Muscle of arm (tissue), 12 donors: ENCODE results near the gene TBX1. TPM values are rescaled to one million over a fixed set of nuclear protein-coding genes. Genes with fewer than 3 reads are reported as not detected.
A peak's percentile ranks its signal among the peaks of the same experiment; 100 is the strongest.

Source experiments
- DNase-seq: peaks from one replicate; pipeline ENCODE4 v3.0.0-alpha.2; 2013
- polyA plus RNA-seq, 12 donors: library from polyadenylated mRNA; unstranded; fragments of 120-200 nt; gene quantifications; one replicate each; pipeline ENCODE4 v1.2.1, GENCODE V29; 2013; ENCODE audit not compliant: insufficient read length in 12 of 12

The TBX1 gene
- polyA plus RNA-seq, 12 donors = 2.9 to 21.4 (median 12.8) TPM; not detected in 1

DNA sequence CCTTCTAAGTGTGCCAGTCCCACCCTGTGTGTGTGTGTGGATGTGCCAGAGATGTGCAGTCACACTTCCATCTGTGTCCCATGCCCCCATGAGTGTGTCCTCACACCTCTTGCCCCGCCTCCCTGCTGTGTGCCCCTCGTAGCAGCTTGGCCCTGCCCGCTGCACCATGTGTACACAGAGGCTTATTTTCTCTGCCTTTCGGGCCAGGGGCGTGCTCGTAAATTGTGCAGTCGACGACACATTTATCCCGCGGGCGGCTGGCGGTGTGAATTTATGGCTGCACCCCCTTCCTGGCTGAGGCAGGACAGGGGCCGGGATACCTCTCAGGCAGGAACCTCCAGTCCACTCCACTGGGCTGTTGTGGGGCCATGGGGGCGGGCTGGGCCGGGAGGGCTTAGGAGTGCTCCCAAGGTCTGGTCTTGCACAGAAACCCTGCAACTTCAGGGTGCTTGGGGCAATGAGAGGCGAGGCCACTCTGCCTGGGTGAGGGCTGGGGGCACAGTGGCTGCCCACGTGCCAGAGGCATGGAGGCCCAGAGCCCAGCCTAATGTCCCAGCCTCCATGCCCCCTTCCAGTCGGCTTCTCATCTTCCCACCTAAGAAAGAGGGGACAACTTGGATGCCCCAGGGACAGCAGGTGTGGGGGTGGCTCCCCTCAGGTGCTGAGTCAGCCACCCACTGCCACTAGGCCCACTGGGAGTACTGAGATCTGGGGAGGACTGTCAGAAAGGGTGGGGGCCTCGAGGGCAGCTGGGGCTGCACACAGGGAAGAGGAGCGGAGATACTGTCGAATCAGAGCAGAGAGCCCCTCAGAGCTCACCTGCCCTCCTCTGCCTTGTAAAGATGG, 24.7 kb upstream of the TBX1 start:
- DNase-seq = no peak

DNA sequence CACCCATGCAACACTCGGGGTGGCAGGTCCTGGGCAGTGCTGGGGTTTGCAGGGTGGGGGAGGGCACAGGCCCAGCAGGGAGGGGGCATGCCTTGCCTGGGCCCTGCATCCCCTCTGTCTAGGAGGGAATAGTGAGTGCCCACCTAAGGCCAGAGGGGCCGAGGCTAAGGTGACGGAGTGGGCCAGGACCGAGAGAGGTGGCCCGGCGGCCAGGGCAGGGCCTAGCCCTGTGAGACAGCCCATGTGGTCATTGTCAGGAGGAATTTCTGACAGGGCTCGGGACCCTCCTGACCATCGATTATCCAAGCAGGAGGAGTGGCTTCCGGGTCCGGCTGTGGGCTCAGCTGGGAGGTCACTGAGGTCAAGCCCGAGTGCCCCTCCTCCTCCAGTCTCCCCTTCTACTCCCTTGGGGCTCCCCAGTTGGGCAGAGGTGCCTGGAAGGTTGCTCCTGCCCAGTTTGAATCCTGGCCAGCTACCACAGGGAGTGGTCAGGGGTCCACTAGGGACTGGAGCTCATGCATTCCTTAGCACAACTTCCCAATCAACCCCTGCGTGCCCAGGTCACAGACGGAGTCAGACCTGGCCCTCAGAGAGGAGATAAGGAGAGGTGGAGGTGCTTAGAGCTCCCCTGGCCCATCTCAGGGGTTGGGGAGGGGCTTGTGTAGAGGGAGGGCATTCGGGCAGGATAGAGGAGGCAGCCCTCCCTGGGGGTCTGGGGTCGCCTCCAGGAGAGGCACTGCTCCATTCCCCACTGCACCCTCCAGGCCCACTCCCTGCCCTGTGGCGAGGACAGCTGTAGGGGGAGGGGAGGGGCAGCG, 22.5 kb upstream of the TBX1 start:
- no peak for DNase-seq

DNA sequence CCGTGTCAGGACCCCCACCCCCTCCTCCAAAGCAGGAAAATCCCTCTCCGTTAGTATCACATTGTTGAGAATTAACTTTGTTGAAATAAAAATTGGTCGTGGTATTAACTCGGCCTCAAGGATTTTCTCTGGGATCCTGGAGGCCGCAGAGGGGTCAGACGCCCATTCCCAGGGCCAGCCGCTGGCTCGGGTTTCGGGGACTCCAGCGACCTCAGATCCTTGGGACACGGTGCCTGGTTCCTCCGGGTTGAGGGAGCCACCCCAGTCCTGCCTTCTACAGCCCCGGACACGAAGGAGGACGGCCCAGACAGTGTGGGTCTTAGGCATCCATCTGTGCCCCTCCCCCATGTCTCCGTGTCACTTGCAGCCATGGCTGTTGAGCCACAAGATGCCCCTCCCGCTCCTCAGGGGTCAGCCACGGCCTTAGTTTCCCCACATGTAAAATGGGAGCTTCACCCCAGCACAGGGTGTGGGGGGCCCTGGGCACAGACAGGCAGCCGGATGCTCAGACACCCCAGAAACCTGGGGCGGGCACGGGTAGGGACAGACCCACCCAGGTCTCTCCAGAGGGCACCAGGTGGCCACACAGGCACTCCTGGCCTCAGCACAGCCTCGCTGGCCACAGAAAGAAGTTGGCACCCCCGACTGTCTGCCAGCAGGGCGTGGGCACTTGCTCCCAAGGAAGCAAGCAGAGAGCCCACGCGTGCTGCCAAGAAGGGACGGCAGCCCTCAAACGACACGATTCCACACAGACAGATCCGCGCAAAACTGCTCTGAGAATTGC, 21.7 kb upstream of the TBX1 start:
- no peak for DNase-seq

DNA sequence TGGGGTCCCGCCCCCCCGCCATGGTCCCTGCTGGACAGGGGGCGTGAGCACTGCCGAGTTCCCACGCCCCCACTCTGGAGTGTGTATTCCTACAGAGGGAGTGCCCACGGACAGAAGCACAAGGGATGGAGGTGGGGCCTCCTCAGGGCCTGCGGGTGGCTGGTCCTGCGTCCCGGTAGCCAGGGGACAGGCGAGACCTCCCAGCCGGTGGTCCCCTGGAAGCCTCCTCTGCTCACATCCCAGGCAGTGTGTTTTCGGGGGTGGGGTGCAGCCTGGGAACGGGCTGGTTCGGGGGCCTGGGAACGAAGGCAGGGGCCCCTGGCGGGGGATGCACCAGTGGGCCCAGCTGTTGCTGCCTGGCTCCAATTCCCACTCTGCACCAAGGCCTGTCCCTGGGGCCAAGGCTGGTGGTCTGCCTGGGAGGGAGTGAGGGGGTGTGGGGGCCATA, 21.1 kb upstream of the TBX1 start:
- no peak for DNase-seq

DNA sequence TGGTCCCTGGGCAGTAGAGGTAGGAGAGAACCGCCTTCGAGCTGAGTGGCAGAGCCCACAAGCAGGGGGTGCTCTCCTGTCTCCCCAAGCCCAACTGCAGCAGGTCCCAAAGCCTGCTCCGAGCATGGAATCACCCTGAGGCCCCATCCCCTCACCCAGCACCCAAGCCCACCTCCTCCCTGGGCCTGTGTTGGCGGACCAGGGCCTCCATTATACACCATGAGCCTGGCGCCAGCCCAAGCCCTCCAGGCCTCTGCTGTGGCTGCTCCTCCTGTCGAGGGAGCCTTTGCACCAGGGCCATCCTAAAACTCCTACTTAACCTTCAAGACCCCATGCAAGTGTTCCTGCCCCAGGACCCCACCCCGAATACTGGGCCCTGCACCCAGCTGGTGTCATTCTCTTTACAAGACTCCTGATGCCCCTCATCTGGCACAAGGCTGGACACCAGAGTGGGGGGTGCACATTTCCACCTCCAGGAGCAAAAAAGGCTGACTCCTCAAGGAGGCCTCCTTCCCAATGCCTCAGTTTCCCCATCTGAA, 20.6 kb upstream of the TBX1 start:
- no peak for DNase-seq

DNA sequence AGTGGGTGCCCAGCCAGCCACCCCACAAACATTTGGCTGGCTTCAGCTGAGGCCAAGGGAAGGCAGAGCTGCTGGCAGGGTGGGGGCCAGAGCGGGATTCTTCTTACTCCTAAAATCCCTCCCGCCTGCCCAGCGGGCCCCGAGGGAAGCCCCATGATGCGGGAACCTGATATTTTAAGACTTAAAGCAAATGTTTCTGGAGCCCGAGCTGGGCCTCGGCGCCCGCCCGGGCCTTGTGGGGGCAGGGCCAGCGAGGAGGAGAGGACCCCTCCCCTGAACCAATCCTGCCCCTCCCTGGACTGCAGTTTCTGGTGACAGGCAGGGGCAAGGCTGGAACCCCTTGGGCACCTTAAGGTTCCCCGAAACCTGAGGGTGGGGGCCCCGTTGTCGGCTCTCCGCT, 20.0 kb upstream of the TBX1 start:
- DNase-seq = no peak

DNA sequence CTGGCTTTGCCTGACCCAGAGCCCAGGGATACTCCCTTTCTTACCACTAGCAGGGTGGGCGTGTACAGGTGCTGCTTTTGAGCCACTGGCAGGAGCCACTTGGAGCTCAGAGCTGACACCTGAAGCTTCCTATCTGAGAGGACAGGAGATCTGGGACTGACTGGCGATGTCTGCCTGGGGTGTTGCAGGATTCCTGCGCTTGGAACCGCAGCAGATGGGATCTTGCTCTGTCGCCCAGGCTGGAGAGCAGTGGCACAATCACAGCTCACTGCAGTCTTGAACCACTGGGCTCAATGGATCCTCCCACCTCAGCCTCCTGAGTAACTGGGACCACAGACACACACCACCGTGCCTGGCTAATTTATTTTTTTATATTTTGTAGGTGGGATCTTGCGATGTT, 19.5 kb upstream of the TBX1 start:
- no peak for DNase-seq

DNA sequence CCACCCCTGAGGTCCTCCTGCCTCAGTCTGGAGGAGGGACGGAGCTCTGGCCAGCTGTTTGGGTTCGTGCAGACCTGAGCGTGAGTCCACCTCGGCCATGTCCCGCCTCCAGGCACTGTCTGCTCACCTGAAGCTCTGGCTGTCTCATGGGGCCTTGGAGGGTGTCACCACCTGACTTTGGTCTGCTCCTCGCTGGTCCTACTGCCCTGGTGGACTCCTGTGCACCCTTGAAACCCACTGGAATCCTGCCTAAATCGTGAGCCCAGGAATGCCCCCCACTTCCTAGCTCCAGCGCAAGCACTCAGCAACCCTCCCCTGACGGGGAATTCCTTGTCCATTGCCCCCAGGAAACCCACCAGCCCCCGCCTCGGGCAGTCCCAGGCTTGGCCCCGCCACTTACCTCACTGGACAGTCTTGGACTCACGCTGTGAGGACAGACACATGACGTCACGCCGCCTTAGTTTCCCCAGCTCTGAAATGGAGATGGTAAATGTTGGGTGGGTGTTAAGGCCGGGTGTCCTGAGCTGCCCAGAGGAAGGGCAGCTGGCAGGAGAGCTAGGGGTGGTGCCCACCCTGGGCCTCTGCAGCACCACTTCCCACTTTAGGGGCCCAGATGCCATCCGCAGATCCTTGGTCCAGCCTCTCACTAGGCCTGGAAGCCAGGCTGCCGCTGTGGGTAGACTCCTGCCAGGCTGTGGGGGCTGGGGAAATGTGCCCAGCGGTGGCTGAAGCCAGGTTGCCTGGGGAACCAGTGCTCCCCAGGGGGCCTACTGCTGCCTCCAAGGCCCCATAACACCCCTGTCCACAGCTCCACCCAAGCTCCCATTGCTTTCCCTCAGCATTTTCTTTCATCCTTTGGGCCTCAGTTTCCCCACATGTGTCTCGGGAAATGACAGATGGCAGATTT, 18.2 kb upstream of the TBX1 start:
- DNase-seq = no peak

DNA sequence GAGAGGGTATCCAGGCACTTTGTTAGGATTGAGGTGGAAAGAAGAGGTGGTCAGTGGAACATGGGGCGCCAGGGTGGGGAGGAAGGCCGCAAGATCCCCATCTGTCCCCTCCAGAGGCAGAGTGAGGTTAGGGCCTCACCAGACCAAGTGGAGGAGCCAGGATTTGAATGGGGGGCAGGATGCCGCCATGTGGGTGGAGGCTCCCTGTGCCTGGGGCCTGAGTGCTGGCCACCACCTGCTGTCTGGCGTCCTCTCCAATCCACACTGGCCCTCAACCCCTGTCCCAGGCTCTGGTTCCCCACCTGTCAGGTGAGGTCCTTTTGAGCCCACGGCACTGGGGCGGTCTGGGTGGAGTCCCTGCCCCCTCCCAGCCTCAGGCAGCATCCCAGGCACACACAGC, 17.5 kb upstream of the TBX1 start:
- DNase-seq = no peak

DNA sequence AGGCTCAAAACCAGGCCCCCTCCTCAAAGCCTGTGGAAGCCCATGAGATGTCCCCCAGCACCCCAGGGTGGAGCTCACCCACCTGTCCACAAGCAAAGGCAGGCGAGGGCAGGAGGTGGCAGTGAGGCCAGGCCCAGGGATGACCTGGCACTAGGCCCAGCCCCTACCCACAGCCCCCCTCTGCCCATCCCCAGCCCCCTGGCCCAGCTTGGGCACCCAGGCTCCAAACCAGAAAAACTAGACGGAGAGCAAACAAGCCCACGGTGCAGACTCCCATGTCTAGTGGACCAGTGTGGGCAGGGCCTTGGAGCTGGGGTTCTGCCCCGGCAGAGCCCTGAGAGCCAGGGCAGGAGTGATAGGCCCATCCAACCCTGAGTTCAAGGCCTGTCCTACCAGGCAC, 16.9 kb upstream of the TBX1 start:
- no peak for DNase-seq

DNA sequence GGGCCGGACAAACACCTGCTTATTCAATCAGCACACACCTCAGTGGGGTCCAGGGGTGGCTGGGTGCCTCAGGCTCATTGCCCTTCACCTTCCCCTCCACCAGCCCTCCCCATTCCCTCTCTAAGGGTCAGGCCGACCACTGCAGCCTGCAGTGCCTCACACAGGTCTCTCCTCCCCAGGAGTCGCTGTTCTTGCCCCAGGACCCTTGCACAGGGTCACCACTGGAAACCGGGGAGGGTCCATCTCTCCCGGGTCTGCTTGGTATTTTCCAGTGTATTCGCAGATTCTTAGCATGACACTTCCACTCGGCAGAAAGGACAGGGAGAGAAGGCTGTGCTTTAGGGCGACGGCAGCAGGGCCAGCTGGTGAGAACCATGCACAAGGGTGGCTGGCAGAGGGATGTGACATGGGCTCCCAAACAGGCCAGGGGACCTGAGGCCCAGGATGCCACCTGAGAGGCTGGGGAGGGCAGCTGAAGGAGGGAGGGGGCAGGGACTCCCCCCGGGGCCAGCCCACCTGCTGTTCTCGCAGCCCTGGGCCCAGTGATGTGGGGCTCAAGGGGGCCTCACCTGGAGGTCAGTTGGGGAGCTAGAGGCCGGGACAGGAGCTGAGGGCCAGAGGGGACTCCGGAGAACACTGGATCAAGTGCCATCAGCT, 16.1 kb upstream of the TBX1 start:
- DNase-seq = no peak

DNA sequence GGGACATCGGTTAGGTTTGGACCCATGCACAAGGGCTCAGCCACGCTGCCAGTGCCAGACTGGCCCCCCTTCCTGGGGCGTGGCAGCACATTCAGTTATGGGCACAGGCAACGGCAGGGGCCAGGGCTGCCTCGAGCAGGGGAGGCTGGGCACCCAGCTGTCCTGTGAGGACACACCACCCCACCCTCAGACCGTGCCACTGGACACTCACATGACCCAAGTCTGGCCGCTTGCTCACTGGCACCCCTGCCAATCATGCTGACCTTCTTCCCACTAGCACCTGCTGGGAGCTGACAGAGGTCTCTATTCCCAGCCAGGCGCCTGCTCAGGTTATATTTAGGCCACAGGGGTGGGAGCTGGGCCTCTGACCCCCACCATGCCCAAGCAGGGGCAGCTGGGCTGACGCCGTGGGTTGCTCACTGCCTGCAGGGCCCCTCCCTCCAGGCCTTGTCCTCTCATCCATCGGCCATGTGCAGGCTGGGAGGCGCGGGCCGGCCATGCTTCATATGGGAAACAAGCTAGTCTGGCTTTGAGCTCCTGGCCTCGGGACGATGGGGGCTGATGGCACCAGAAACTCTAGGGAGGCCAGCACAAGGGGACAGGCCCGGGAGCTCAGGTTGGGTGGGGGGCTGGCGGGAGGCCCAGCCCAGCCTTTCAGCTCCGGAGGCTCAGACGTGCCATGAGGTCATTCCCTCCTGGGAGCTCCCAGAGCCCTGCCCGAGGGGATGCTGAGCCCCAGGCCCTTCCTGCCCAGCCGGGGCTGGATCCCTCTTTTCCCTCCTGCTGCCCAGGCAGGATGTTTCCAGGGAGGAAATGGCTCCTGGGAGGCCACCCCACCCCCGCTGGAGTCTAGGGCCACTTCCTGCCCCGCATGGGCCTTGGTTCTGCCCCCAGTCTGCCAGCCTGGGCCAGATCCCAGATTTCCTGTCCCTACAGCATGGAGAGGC, 15.2 kb upstream of the TBX1 start:
- DNase-seq = peak; percentile 43

DNA sequence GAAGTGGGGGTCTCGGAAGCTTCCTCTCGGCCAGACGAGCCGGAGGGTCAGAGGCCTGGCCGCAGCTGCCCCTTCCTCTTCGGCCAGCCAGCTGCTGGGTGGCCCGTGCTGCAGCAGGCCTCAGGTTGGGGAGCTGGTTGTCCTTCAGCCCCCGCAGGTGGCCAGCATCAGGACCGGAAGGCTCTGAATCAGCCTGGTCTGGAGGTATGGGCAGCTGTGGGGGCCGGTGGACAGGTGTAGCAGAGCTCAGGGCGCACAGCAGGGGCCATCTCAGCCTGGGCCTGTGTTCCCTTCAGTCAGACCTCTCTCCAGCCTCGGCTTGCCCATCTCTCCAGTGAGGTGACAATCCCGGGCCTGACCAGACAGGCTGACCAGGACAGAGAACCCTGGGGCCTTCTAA, 13.9 kb upstream of the TBX1 start:
- DNase-seq = no peak

DNA sequence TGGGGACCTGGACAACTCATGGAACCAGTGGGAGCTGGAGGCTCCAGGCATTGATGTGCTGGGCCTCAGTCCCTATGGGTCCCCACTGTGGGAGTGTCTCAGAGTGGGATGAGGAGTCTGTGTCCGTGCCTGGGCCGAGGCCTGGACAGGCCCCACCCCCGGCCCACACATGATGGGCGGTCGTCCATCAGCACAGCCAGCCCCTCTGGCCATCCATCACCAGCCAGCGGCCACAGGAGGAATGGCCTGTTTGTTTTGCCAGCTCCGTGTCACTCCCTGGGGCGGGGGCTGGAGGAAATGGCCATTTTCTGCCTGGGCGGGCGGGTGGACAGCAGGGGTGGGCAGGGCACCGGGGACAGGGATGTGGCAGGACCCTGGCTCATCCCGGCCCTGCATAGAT, 13.0 kb upstream of the TBX1 start:
- DNase-seq = no peak

DNA sequence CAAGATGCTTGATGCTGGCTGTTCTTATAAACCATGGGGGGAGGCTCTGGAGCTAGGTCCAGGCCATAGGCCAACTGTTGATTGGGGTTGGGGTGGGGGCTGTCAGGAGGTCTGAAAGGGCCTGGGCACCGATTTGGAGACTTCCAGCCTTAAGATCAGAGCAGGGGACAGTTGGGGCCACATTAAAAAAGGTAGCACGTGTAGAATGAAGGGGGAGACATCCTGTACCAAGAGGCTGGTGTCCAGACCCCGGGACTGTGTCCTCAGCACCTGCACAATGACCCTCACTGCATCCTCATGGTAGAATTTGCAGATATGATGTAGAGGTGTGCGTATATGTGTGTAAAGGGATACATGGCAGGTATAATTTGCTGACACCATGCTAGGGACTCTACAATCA, 12.4 kb upstream of the TBX1 start:
- no peak for DNase-seq

DNA sequence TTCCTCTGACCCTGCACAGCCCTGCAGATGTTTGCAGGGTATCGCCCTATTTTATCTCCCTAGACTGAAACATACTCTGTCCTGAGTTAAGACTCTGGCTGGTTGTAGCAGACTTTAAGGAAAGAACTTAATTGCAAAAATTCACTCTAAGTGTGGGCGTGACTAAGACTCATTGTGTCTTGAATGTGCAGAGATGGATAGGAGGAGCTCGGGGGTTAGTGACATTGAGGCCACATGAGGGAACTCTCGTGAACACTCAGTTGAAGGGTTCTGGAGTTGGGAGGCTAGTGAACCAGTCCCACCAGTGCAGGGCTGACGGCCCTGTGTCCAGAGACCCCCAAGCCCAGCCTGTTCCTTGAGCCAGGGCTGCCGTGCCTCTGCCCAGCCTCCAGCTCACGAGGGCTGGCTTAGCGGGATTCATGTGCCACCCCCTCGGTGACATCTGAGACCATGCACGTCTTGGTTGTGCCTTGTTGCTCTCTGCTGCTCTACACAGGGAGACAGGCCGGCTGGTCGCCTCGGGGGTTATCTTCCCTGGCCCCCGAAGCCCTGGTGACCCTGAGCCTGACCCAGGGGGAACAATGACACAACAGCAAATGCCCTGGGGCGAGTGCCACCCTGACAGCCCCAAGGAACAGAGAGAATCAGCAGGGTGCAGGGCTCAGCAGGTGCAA, 11.4 kb upstream of the TBX1 start:
- DNase-seq = no peak

DNA sequence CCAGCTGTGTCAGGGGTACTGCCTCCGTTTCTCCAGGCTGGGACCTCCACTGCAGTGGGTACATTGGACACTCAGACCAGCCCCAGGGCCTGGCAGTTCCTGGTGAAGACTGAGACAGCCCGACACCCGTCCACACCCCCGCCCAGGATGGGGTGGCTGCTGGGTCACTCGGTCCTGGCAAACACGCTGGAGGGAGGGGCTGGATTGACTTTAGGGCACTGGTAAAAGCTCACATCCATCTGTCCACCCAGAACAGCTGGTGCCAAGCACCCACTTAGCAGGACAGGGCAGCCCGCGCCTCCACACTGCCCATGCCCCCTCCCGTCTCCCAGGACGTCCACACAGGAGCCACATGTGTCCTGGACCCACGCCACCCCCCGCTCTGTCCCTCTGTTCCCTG, 10.7 kb upstream of the TBX1 start:
- no peak for DNase-seq
